Endothelial cell of umbilical vein (primary cell): ENCODE measurements around the gene MAST4. TPM values are rescaled to one million over a fixed set of nuclear protein-coding genes. Genes with fewer than 3 reads are reported as not detected.

ENCODE experiments used
- BruUV-seq: library from RNA; stranded (reverse); fragments of 400-500 nt; replicated peaks from 2 replicates; lab custom pipeline; 2021; lab: Mats Ljungman, UMichigan
- CTCF ChIA-PET: fragments of 300-600, 350-600 bp; sonication (Branson Sonifier 250); formaldehyde crosslinking; loops from one replicate; lab custom pipeline; 2021; ENCODE audit warnings: antibody characterized with exemption, inconsistent platforms; lab: Charles Lee
- POLR2A ChIA-PET: fragments of 300-600, 350-600 bp; sonication (Branson Sonifier 250); formaldehyde crosslinking; loops from one replicate; lab custom pipeline; 2021; ENCODE audit warnings: antibody characterized with exemption, inconsistent platforms; lab: Charles Lee
- DNase-seq: peaks from one replicate; pipeline ENCODE4 v3.0.0-alpha.2; 2011; ENCODE audit warnings: low read depth, low spot score
- FAIRE-seq: peaks from 2 replicates; lab custom pipeline; 2011; peaks lifted over from hg19 to GRCh38; lab: Jason Lieb, UNC
- H2AFZ ChIP-seq: 2 replicates; pipeline ENCODE4 v1.6.0; 2012; ENCODE audit warnings: low read depth, low read length, control low read depth, inconsistent platforms
- H3K27ac ChIP-seq: 2 replicates; pipeline ENCODE4 v1.5.1; 2011; ENCODE audit warnings: low read depth, mild to moderate bottlenecking, control low read depth, low read length, moderate library complexity; ENCODE audit not compliant: insufficient read depth
- H3K27me3 ChIP-seq, 2 experiments: 2 replicates each; pipeline versions ENCODE4 v1.6.0 to v1.6.1; 2011; ENCODE audit warnings: low read length in 2 of 2, mixed read lengths in 1 of 2; ENCODE audit not compliant: control insufficient read depth in 2 of 2, insufficient read depth in 2 of 2
- H3K36me3 ChIP-seq, 2 experiments: 2 replicates in 1 of 2; 3 replicates in 1 of 2; pipeline ENCODE4 v1.5.1; 2011; ENCODE audit warnings: low read length in 2 of 2, mild to moderate bottlenecking in 1 of 2, moderate library complexity in 1 of 2; ENCODE audit not compliant: control insufficient read depth in 2 of 2, insufficient read depth in 2 of 2; ENCODE audit errors: extremely low read depth in 1 of 2
- H3K4me1 ChIP-seq: 3 replicates; pipeline ENCODE4 v1.5.1; 2011; ENCODE audit warnings: mild to moderate bottlenecking, low read length; ENCODE audit not compliant: control insufficient read depth, insufficient read depth; ENCODE audit errors: extremely low read depth
- H3K4me2 ChIP-seq: 2 replicates; pipeline ENCODE4 v1.6.1; 2011; ENCODE audit warnings: low read length, control low read depth, mixed read lengths; ENCODE audit not compliant: insufficient read depth
- H3K4me3 ChIP-seq, 3 experiments: fragments of 200-600 bp in 1 of 3; sonication (generic), shearing (Covaris generic) in 1 of 3; replicated peaks in 1 of 3; 2 replicates each; pipeline ENCODE4 v1.5.1; 2011 to 2016; ENCODE audit warnings: control low read depth in 3 of 3, low read length in 3 of 3, mild to moderate bottlenecking in 2 of 3, inconsistent platforms in 1 of 3, low read depth in 1 of 3, moderate library complexity in 1 of 3; ENCODE audit not compliant: insufficient read depth in 1 of 3
- H3K79me2 ChIP-seq: 2 replicates; pipeline ENCODE4 v1.6.0; 2012; ENCODE audit warnings: low read length, inconsistent platforms; ENCODE audit not compliant: control insufficient read depth, insufficient read depth
- H3K9ac ChIP-seq: replicated peaks from 2 replicates; pipeline ENCODE3; 2011; ENCODE audit warnings: low read length, control low read depth; ENCODE audit not compliant: insufficient read depth; ENCODE audit errors: extremely low read depth
- H3K9me1 ChIP-seq: replicated peaks from 3 replicates; pipeline ENCODE4 v1.6.0; 2011; ENCODE audit warnings: mild to moderate bottlenecking, low read length; ENCODE audit not compliant: control insufficient read depth, insufficient read depth; ENCODE audit errors: extremely low read depth
- H3K9me3 ChIP-seq: replicated peaks from 2 replicates; pipeline ENCODE4 v1.5.1; 2012; ENCODE audit warnings: low read length, inconsistent platforms; ENCODE audit not compliant: control insufficient read depth, insufficient read depth
- H4K20me1 ChIP-seq: replicated peaks from 2 replicates; pipeline ENCODE3; 2011; ENCODE audit warnings: mild to moderate bottlenecking, low read length; ENCODE audit not compliant: control insufficient read depth, insufficient read depth; ENCODE audit errors: extremely low read depth
- CTCF ChIP-seq, 2 donors: IDR thresholded peaks; 1 replicate in 1 of 2; 2 replicates in 1 of 2; pipeline ENCODE4 v1.5.1; 2011; ENCODE audit warnings: low read length in 2 of 2, mild to moderate bottlenecking in 2 of 2, moderate library complexity in 2 of 2, control low read depth in 1 of 2, inconsistent platforms in 1 of 2, low read depth in 1 of 2; ENCODE audit not compliant: insufficient read depth in 1 of 2; ENCODE audit errors: extremely low read depth in 1 of 2
- EZH2 ChIP-seq: IDR thresholded peaks from 2 replicates; pipeline ENCODE4 v1.6.1; 2012; ENCODE audit warnings: borderline replicate concordance, low read depth, mild to moderate bottlenecking, moderate library complexity, low read length, inconsistent platforms; ENCODE audit not compliant: severe bottlenecking
- FOS ChIP-seq: IDR thresholded peaks from 2 replicates; pipeline ENCODE4 v1.6.1; 2011; ENCODE audit warnings: mild to moderate bottlenecking, low read length, moderate library complexity, borderline replicate concordance; ENCODE audit not compliant: insufficient read depth
- GATA2 ChIP-seq: IDR thresholded peaks from 2 replicates; pipeline ENCODE4 v1.7.0; 2011; ENCODE audit warnings: low read depth, mild to moderate bottlenecking, moderate library complexity, mixed read lengths, low read length; ENCODE audit not compliant: insufficient read length, insufficient read depth
- JUN ChIP-seq: IDR thresholded peaks from 2 replicates; pipeline ENCODE4 v1.6.1; 2011; ENCODE audit warnings: borderline replicate concordance, low read depth; ENCODE audit not compliant: insufficient read length, insufficient read depth
- MAX ChIP-seq: IDR thresholded peaks from 2 replicates; pipeline ENCODE4 v1.6.1; 2011; ENCODE audit not compliant: insufficient read depth, insufficient read length
- MYC ChIP-seq: IDR thresholded peaks from one replicate; pipeline ENCODE4 v1.6.1; 2011; ENCODE audit warnings: mild to moderate bottlenecking, low read depth, low read length
- POLR2A ChIP-seq: IDR thresholded peaks from 2 replicates; pipeline ENCODE4 v1.6.1; 2012; ENCODE audit warnings: low read depth, mild to moderate bottlenecking, control low read depth, low read length
- POLR2AphosphoS5 ChIP-seq: IDR thresholded peaks from 2 replicates; pipeline ENCODE4 v1.6.1; 2012; ENCODE audit warnings: low read depth, mild to moderate bottlenecking, control low read depth, low read length, moderate library complexity; ENCODE audit not compliant: insufficient read depth
- dilution Hi-C: fragments of 300-500 bp; cut with MboI; formaldehyde crosslinking; loops from one replicate; pipeline ENCODE4 v1.15.0; 2019; ENCODE audit warnings: low sequenced_read_pairs; ENCODE audit not compliant: extremely low pct_ligation_motif_present
- intact Hi-C: fragments of 100-400 bp; cut with micrococcal nuclease; formaldehyde crosslinking; loops from one replicate; pipeline ENCODE4 v1.10.0; 2022
- polyA plus RNA-seq, 4 experiments: library from polyadenylated mRNA; depleted of rRNA in 3 of 4; stranded (reverse) in 3 of 4; unstranded in 1 of 4; fragments of >200 nt; gene quantifications; 2 replicates each; pipeline versions ENCODE4 v1.2.1 to v1.2.3, GENCODE V29; 2011 to 2012; ENCODE audit warnings: missing spikeins in 1 of 4
- total RNA-seq: library from RNA; stranded (reverse); gene quantifications from 2 replicates; pipeline ENCODE4 v1.2.3, GENCODE V29; 2021

Gene MAST4
- total and polyA plus RNA-seq, 2 donors (not counting 3 experiments of a cell fraction or from before 2014, with no cell fraction given) = 40.2 to 116 TPM

GRCh38 chr5:67161767-67162166 is 565.6 kb downstream of the MAST4 start:
- POLR2A ChIA-PET = no interaction called here
- BruUV-seq = no TSS peak
- H2AFZ ChIP-seq = no peak overlapping the region
- no peak for TF ChIP-seq POLR2AphosphoS5
- no peak for TF ChIP-seq MAX
- TF ChIP-seq GATA2 = no peak
- TF ChIP-seq FOS = no peak
- TF ChIP-seq JUN = no peak
- no peak for TF ChIP-seq POLR2A
- no peak for TF ChIP-seq EZH2
- no peak for TF ChIP-seq CTCF (IDR thresholded peaks at IDR 0.05; ENCODE audit: extremely low read depth in 1 of 2, insufficient read depth in 1 of 2, low read depth in 1 of 2, low read length in 2 of 2)
- no peak for TF ChIP-seq MYC
- no peaks in the 10 kb centered on the region for H3K79me2 ChIP-seq
- no peaks in the 10 kb centered on the region for H4K20me1 ChIP-seq
- H3K4me1 ChIP-seq = peaks cover 8% of the 10 kb centered on the region
- no peaks in the 10 kb centered on the region for H3K9me1 ChIP-seq
- H3K4me3 ChIP-seq = no peak overlapping the region
- DNase-seq (no peak), FAIRE-seq (no peak)
- peaks cover 37 to 40% of the 10 kb centered on the region in 2 experiments for H3K36me3 ChIP-seq
- no peak overlapping the region for H3K4me2 ChIP-seq
- H3K9ac ChIP-seq = no peak overlapping the region
- H3K27me3 ChIP-seq = no peaks in the 10 kb centered on the region
- intact Hi-C loops (no loop called here), dilution Hi-C loops (loop anchor here (25.0 kb wide), 1 partner anchor 1101 kb away; no protein-coding TSS in a partner anchor)
- CTCF ChIA-PET = interaction anchor here (1.7 to 9.5 kb wide), 2 partner anchors 45 to 1091 kb away, joined by 6 to 126 read pairs; no protein-coding TSS in a partner anchor
- H3K9me3 ChIP-seq = no peaks in the 10 kb centered on the region
- no peak overlapping the region for H3K27ac ChIP-seq
